GM19468 (cell line): Measurements from ENCODE around the gene RING1.

Experiments
- ATAC-seq: cut with Tn5 transposase; IDR thresholded peaks from one replicate; pipeline ENCODE4 v1.9.1; 2021; ENCODE audit warnings: mild to moderate bottlenecking, moderate library complexity, moderate number of reproducible peaks; ENCODE audit not compliant: unreplicated experiment; ENCODE audit errors: extremely low read depth

Gene RING1

GRCh38 chr6:33171880-33172687, 36.2 kb upstream of the RING1 start:
- ATAC-seq = no peak

- ATAC-seq = no peak
Measured at GRCh38 chr6:33172688-33173534, 35.4 kb upstream of the RING1 start.

GRCh38 chr6:33173535-33174180, 34.6 kb upstream of the RING1 start:
- no peak for ATAC-seq

DNA sequence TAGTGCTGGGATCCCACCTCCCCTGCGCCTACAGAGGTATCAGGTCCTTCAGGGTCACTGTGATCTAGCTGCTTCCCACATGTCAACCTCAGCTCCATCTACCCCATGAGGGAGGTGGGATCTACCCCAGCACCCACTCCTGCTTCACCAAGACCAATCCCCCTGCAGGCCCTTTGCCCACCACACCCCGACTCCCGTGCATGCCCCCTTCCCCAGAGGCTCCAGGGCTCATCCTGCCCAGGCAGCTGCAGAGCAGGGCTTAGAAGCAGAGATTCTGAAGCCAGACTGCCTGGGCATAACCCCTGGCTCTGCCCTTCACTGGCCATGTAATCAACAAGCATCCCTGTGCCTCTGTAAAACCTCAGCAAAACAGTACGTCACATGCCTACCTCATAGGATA, 33.5 kb upstream of the RING1 start:
- no peak for ATAC-seq

DNA sequence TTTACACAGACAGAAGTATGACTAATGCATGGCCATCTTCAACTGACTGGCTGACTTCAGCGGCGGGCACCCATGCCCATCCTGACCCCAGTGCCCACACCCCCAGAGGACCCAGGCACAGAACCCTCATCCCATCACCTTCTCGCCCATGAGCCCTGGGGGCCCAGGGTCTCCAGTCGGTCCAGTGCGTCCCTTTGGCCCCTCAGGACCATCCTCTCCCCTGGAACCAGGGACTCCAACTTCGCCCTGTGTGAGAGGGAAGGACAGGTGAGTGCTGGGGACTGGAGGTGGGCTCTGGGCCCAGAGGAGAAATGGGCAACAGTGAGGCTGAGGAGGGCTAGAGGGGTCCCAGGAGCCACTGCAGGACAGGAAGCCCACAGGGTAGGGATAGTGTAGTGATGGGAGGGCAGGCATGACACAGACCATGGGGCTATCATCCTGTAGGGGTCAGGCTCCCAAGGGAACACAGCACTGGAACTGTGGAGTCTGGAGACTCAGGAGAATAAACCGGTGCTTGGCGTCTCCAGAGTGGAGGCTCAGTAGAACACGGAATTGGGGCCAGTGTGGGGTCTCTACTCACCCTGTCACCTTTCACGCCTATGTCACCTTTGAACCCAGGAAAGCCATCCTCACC, 32.7 kb upstream of the RING1 start:
- no peak for ATAC-seq

DNA sequence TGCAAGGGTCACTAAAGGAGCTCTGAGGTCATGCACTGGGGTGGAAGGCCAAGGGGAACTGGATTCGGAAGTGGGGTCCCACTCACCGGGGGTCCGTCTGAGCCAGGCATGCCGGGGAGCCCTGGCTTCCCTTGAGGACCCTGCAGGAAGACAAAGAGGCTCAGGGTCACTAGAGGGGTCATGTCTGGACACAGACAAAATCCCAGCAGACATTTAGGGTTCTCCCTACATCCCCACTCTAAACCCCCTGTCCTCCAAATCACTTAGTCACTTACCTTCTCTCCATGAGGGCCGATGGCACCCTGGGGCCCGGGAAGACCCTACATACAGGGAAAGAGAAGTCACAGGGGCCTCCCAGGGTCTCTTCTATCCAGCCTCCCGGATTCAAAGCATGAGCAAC, 31.4 kb upstream of the RING1 start:
- ATAC-seq = no peak

- ATAC-seq = no peak
Measured at GRCh38 chr6:33177552-33178446, 30.5 kb upstream of the RING1 start.

DNA sequence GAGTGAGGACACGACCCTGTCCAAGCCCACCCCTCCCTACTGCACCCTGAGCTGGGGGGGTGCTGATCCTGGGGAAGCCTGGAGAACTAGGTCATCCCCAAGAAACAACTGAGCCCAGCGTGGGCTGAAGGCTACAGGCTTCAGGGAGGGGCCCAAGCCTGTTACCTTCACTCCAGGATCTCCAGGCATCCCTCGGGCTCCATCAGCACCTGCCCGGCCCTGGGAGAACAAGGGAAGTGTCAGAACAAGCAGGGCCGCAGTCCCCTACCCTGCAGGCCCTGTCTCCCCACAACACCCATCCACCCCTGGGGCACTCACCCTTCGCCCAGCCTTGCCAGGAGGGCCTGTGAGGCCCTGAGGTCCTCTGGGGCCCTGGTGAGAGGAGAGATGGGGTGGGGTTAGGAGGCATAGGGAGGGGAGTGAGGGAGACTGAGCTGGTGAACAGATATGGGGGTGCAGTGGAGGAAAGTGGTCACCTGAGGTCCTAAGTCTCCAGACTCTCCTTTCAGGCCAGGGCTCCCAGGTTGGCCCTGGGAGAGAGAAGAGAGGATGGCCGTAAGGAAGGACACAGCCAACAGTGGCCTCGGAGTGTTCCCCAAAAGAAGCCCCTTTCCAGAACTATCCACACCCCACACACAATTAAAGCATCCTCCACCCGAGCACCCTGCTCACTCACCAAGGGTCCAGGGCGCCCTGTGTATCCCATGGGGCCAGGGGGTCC, 29.4 kb upstream of the RING1 start:
- no peak for ATAC-seq

DNA sequence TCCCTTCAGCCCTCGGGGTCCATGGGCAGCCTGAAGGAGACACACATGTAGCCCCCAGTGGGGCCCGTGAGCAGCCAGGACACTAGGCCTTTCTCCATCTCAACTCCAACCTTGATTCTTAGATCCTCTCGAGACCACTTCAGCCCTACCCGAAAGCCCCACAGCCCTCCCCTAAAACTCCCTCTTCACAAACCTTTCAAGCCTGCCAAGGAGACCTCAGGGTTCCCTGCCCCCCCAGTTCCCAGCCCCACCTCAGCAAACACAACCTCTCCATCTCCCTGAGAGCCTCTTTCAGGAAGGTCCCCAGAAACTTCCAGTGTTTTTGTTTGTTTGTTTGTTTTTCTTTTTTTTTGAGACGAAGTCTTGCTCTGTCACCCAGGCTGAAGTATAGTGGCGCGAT, 27.2 kb upstream of the RING1 start:
- no peak for ATAC-seq

DNA sequence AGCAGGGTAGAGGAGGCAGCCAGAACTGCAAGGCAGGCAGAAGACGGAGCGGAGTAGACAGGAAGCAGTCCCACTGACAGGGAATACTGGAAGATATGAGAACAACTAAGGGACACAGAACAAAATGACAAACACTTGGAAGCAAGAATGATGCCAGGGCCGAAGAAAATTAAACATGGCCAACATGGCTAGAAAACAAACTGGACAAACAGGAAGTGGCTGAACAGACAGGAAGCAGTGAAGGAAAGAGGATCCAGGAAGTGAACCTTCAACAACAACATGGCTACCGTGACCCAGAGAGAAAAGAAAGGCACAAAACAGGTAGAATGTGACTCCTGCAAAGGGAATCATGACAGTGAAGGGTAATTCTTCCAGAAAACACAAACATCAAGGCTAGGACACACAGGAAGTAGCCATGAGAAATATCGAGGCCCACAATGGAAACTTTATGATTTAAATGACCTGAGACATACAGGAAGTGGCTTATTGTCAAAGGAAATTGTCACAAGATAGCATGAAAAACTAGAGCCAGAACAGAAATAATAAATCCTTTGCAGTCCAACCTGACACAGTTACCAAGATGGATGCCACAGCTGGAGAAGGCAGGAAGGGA, 25.1 kb upstream of the RING1 start:
- ATAC-seq = no peak

DNA sequence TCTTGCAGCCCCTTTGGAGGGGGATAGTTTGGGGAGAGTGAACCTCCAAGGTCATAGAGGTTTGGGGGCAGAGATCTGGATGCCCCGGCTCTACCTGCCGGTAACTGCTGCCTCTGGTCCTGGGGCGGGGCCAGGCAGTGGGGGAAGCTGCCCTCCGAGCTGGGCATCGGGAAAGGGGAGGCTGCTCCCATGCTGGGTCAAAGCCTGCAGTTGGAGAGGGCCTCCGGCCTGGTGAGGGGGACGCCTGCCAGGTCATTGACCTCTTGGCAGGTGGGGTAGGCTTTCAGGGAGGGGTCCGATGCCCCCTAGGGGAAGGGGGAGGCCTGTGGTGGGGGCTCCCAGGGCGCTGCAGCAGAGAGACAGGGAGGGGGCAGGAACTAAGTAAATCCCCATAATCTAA, 23.1 kb upstream of the RING1 start:
- ATAC-seq = no peak

GRCh38 chr6:33185654-33186187, 22.6 kb upstream of the RING1 start:
- no peak for ATAC-seq

DNA sequence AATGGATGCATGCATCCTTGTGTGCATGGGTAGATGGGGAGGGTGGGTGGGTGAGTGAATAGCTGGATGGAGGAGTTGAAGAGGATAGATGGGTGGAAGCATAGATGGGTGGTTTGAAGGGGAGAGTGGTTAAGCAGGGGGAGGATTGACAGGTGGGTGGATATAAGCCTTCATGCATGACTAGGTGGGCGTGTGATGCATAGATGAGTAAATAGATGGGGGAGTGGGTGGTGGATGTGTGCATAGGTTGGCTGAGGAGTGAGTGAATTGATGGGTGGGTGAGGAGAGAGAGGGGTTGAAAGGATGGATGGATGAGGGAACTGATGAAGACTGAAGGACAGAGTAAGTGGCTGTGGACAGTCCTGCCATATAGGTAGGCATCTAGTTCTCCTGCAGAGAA, 20.5 kb upstream of the RING1 start:
- ATAC-seq = no peak

- no peak for ATAC-seq
Measured at GRCh38 chr6:33189164-33189563, 19.1 kb upstream of the RING1 start.

- no peak for ATAC-seq
Measured at GRCh38 chr6:33189625-33190448, 18.5 kb upstream of the RING1 start.

DNA sequence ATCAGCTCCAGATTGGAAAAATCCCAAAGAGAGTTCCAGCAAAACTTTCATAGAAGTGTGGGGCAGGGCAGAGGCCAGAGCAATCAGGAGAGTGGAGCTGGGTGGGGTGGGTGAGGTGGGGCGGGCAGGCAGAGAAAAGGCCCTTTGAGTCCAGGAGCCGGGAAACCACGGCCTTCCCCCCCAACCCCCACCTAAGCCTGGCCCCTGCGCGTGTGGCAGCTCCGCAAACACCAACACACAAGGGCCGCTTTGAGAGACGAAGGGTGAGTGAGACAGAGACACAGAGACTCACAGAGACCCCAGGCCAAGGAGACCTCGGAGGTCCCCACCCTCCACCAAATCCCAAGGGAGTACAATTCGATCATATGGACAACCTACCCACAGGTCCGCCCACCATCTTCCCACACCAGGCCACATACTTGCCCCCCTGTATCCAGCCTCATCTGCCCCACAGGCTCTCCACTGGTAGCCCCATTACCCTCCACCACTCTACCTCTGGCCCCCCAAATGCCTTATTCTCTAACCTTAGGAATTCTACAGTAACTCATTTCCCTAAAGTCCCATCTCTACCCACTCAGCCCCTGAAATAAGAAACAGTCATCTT, 17.7 kb upstream of the RING1 start:
- no peak for ATAC-seq
